GM13976 (cell line): ENCODE measurements around the gene PLXNA1.

Experiments used
- DNase-seq: peaks from one replicate; pipeline ENCODE4 v3.0.0; 2012; ENCODE audit warnings: low spot score
- CTCF ChIP-seq: IDR thresholded peaks from 2 replicates; pipeline ENCODE4 v1.5.1; 2012; ENCODE audit warnings: borderline replicate concordance, mild to moderate bottlenecking; ENCODE audit not compliant: insufficient read depth; ENCODE audit errors: extremely low read depth, missing control alignments, control extremely low read depth
- in situ Hi-C: fragments of 300-500 bp; cut with MboI; formaldehyde crosslinking; loops from one replicate; pipeline ENCODE4 v1.12.0; 2022; ENCODE audit warnings: low sequenced_read_pairs, mixed read lengths, inconsistent platforms; ENCODE audit not compliant: unreplicated experiment

Gene PLXNA1

GRCh38 chr3:126961791-126962461 is 21.0 kb upstream of the PLXNA1 start:
- no peak for DNase-seq
- in situ Hi-C loops, result no loop called here

GRCh38 chr3:126962756-126963155 is 20.2 kb upstream of the PLXNA1 start:
- in situ Hi-C loops, result no loop called here
- TF ChIP-seq CTCF, result no peak
- DNase-seq, result no peak

More at GRCh38 chr3:126961791-126962461, 21.0 kb upstream of the PLXNA1 start:
- no peak for TF ChIP-seq CTCF

GRCh38 chr3:126963261-126964190 is 19.4 kb upstream of the PLXNA1 start:
- in situ Hi-C loops, result no loop called here
- TF ChIP-seq CTCF, result no peak
- DNase-seq, result no peak

GRCh38 chr3:126964261-126964660 is 18.7 kb upstream of the PLXNA1 start:
- no peak for TF ChIP-seq CTCF
- in situ Hi-C loops, result no loop called here
- no peak for DNase-seq

GRCh38 chr3:126964950-126965349 is 18.0 kb upstream of the PLXNA1 start:
- no peak for DNase-seq
- no peak for TF ChIP-seq CTCF
- in situ Hi-C loops, result no loop called here

- in situ Hi-C loops, result no loop called here
- TF ChIP-seq CTCF, result no peak
- DNase-seq, result no peak
Observed at GRCh38 chr3:126965526-126966080, 17.3 kb upstream of the PLXNA1 start.
